ENCODE data around the gene STARD5. TPM values are rescaled to one million over a fixed set of nuclear protein-coding genes. Genes with fewer than 3 reads are reported as not detected.

Gene STARD5
- total and polyA plus RNA-seq, 9 of the 15 experiments (the other 6 are each of a cell fraction or from before 2014, with no cell fraction given): 1.7 to 5.7 (median 2.2) TPM

- H3K9me3 ChIP-seq (replicated peaks; ENCODE audit: control insufficient read depth, insufficient read depth, low read depth, low read length): no peaks in the 10 kb centered on the region
- no peaks in the 10 kb centered on the region for H3K9me1 ChIP-seq (ENCODE audit: control insufficient read depth, insufficient read depth, low read length)
- H3K9ac ChIP-seq (ENCODE audit: insufficient read depth in 1 of 2, low read depth in 2 of 2, low read length in 2 of 2): no peak overlapping the region
- no peaks in the 10 kb centered on the region for H3K79me2 ChIP-seq (ENCODE audit: control insufficient read depth, insufficient read depth, low read length)
- H3K27me3 ChIP-seq (ENCODE audit: control insufficient read depth in 2 of 2, insufficient read depth in 2 of 2, low read length in 2 of 2): no peaks in the 10 kb centered on the region
- WGBS (ENCODE audit: insufficient coverage, low coverage, missing lambda C conversion rate): 29% methylated on average over 4 of the region's 4 CpGs
- no peaks in the 10 kb centered on the region for H3K4me1 ChIP-seq (replicated peaks in 1 of 2; ENCODE audit: control insufficient read depth in 2 of 2, insufficient read depth in 2 of 2, low read length in 2 of 2)
- ChIA-PET CTCF (ENCODE audit: low intra/inter-chr PET ratio) (no interaction called here), POLR2A (interaction anchor here (0.7 kb wide), 1 partner anchor 730 kb away, joined by 3 read pairs; no protein-coding TSS in a partner anchor)
- H4K20me1 ChIP-seq (replicated peaks; ENCODE audit: control insufficient read depth, insufficient read depth, low read length): no peaks in the 10 kb centered on the region
- H3K4me2 ChIP-seq (ENCODE audit: insufficient read depth, low read length): no peak overlapping the region
- FAIRE-seq (no peak), ATAC-seq (no peak), DNase-seq (ENCODE audit: extremely low read depth in 1 of 4, low spot score in 3 of 4) (no peak)
- no peak overlapping the region for H3K27ac ChIP-seq (ENCODE audit: extremely low read depth, low read depth, low read length)
- no peak overlapping the region for H2AFZ ChIP-seq (ENCODE audit: low read depth, low read length)
- intact Hi-C loops (cut with micrococcal nuclease): no loop called here
- H3K4me3 ChIP-seq: no peak overlapping the region
- BruUV-seq (replicated peaks): no TSS peak
- H3K36me3 ChIP-seq (ENCODE audit: control insufficient read depth, insufficient read depth, low read length): peaks cover 4% of the 10 kb centered on the region; the same call in 1 of the 3 replicates
- in situ Hi-C loops (cut with MboI): no loop called here
- no peak for TF ChIP-seq RNF219 (CRISPR knock-in tag; IDR thresholded peaks at IDR 0.05)
- no peak for TF ChIP-seq NELFE (IDR thresholded peaks at IDR 0.05; ENCODE audit: insufficient read depth, insufficient read length)
- no peak for TF ChIP-seq SMARCE1 (IDR thresholded peaks at IDR 0.05)
- TF ChIP-seq SRF (CRISPR knock-in tag; IDR thresholded peaks at IDR 0.05): no peak
- no peak for TF ChIP-seq FIP1L1 (IDR thresholded peaks at IDR 0.05; ENCODE audit: low read depth, low read length, poor library complexity, severe bottlenecking)
- TF ChIP-seq CXXC5 (CRISPR knock-in tag; IDR thresholded peaks at IDR 0.05): no peak
- TF ChIP-seq, protein P1, sequence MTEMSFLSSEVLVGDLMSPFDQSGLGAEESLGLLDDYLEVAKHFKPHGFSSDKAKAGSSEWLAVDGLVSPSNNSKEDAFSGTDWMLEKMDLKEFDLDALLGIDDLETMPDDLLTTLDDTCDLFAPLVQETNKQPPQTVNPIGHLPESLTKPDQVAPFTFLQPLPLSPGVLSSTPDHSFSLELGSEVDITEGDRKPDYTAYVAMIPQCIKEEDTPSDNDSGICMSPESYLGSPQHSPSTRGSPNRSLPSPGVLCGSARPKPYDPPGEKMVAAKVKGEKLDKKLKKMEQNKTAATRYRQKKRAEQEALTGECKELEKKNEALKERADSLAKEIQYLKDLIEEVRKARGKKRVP (CRISPR knock-in tag; IDR thresholded peaks at IDR 0.05): no peak
- TF ChIP-seq PHB2 (IDR thresholded peaks at IDR 0.05; ENCODE audit: low read depth): no peak
- no peak for TF ChIP-seq PRPF4 (IDR thresholded peaks at IDR 0.05; ENCODE audit: insufficient read depth, low read depth, low read length, poor library complexity, severe bottlenecking)
- TF ChIP-seq PTBP1 (IDR thresholded peaks at IDR 0.05; ENCODE audit: low read depth, low read length): no peak
- TF ChIP-seq, protein P2, sequence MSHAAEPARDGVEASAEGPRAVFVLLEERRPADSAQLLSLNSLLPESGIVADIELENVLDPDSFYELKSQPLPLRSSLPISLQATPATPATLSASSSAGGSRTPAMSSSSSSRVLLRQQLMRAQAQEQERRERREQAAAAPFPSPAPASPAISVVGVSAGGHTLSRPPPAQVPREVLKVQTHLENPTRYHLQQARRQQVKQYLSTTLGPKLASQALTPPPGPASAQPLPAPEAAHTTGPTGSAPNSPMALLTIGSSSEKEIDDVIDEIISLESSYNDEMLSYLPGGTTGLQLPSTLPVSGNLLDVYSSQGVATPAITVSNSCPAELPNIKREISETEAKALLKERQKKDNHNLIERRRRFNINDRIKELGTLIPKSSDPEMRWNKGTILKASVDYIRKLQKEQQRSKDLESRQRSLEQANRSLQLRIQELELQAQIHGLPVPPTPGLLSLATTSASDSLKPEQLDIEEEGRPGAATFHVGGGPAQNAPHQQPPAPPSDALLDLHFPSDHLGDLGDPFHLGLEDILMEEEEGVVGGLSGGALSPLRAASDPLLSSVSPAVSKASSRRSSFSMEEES (CRISPR knock-in tag; IDR thresholded peaks at IDR 0.05): no peak
- TF ChIP-seq ZNF253 (CRISPR knock-in tag; conservative IDR thresholded peaks at IDR 0.05): no peak
- no peak for TF ChIP-seq RHOXF2B (CRISPR knock-in tag; conservative IDR thresholded peaks at IDR 0.05)
- no peak for TF ChIP-seq NRF1 (conservative IDR thresholded peaks at IDR 0.05 in 1 of 2, IDR thresholded peaks at IDR 0.05 in 1 of 2)
- no peak for TF ChIP-seq EHMT2 (IDR thresholded peaks at IDR 0.05)
- no peak for TF ChIP-seq HOMEZ (CRISPR knock-in tag; IDR thresholded peaks at IDR 0.05)
Measured at GRCh38 chr15:81297603-81298575, 26.1 kb downstream of the STARD5 start.
